HFF-Myc (cell line): ENCODE data around the gene CHRNE.

Experiments used
- DNase-seq: peaks from one replicate; pipeline ENCODE4 v3.0.0-alpha.2; 2011; ENCODE audit warnings: low read depth; ENCODE audit errors: extremely low read depth
- H3K4me3 ChIP-seq: replicated peaks from 2 replicates; pipeline ENCODE4 v1.5.1; 2011; ENCODE audit warnings: low read depth, mild to moderate bottlenecking, control low read depth, low read length
- TF ChIP-seq, protein P1 (sequence below): IDR thresholded peaks from 2 replicates; pipeline ENCODE4 v1.5.1; 2012; ENCODE audit warnings: mild to moderate bottlenecking, low read depth, low read length, control low read depth; ENCODE audit errors: missing control alignments

The CHRNE gene

DNA sequence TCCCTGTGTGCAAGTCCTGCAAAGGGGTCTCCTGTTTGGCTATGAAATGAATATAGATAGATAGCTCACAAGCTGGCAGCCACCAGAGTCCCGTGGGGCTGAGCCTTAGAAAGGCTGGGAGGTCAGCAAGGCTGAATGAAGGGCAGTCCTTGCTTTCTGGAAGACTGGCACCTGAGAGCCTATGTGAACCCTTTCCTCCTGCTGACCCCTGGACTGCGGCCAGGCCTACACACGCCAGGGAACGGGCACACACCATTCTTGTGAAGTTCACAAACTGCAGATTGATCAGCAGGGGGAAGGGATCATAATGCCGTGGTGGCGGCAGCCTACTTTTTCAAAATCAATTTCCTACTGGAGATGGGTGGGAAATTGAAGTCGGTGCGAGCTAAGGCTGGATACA lies 4.5 kb downstream of the CHRNE start:
- H3K4me3 ChIP-seq, result no peak overlapping the region
- TF ChIP-seq, protein P1, sequence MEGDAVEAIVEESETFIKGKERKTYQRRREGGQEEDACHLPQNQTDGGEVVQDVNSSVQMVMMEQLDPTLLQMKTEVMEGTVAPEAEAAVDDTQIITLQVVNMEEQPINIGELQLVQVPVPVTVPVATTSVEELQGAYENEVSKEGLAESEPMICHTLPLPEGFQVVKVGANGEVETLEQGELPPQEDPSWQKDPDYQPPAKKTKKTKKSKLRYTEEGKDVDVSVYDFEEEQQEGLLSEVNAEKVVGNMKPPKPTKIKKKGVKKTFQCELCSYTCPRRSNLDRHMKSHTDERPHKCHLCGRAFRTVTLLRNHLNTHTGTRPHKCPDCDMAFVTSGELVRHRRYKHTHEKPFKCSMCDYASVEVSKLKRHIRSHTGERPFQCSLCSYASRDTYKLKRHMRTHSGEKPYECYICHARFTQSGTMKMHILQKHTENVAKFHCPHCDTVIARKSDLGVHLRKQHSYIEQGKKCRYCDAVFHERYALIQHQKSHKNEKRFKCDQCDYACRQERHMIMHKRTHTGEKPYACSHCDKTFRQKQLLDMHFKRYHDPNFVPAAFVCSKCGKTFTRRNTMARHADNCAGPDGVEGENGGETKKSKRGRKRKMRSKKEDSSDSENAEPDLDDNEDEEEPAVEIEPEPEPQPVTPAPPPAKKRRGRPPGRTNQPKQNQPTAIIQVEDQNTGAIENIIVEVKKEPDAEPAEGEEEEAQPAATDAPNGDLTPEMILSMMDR, result no peak
- no peak for DNase-seq

DNA sequence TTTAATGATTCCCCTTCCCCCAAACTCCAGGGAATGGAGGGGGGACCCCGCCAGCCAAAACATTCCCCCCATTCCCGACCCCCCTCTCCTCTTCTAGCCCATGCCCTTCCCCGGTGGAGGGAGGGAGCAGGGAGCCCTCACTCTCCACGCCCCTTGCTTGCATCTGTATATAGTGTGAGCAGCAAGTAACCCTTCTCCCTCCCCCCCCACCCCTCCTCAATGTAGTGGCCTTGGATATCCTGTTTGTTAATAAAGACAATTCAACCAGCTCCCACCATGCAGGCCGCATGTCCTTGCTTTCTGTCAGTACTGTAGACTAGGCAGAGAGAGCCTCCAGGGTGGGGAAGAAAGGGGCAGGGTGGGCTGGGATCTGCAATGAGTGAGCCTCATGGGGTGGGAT lies 5.1 kb downstream of the CHRNE start:
- H3K4me3 ChIP-seq, result no peak overlapping the region
- TF ChIP-seq, protein P1, result no peak
- no peak for DNase-seq

DNA sequence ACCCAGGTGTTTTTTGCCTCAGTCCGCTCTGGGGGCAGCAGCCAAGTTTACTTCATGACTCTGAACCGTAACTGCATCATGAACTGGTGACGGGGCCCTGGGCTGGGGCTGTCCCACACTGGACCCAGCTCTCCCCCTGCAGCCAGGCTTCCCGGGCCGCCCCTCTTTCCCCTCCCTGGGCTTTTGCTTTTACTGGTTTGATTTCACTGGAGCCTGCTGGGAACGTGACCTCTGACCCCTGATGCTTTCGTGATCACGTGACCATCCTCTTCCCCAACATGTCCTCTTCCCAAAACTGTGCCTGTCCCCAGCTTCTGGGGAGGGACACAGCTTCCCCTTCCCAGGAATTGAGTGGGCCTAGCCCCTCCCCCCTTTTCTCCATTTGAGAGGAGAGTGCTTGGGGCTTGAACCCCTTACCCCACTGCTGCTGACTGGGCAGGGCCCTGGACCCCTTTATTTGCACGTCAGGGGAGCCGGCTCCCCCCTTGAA lies 5.7 kb downstream of the CHRNE start:
- no peak overlapping the region for H3K4me3 ChIP-seq
- no peak for DNase-seq
- TF ChIP-seq, protein P1, result no peak

DNA sequence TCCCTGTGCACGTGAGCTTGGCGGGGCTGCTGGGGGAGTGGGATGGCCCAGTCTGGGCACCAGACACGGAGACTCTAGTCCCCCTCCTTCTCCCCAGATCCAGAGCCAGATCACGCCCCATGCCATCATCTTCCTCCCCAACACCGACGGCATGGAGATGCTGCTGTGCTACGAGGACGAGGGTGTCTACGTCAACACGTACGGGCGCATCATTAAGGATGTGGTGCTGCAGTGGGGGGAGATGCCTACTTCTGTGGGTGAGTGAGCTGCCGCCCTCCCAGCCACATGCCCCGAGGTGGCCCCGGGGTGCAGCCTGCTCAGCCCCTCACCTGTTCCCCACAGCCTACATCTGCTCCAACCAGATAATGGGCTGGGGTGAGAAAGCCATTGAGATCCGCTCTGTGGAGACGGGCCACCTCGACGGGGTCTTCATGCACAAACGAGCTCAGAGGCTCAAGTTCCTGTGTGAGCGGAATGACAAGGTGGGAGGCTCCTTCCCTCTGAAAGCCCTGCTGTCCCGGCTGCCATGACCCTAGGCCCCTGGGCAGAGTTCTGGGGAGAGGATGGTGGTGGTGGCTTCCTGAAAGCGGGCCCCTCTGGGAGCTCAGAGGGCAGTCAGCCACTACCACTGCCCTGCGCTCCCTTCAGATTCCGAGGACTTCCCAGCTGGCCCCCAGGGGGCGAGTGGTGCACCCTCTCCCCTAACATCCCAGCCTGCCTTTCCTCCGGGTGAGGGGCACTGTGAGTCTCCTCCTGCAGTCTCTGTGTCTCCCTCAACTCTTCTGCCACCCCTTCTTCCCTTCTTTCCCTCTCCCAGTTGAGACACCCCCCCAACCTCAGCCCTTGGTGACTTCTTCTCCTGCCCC lies 6.3 kb downstream of the CHRNE start:
- DNase-seq, result no peak

DNA sequence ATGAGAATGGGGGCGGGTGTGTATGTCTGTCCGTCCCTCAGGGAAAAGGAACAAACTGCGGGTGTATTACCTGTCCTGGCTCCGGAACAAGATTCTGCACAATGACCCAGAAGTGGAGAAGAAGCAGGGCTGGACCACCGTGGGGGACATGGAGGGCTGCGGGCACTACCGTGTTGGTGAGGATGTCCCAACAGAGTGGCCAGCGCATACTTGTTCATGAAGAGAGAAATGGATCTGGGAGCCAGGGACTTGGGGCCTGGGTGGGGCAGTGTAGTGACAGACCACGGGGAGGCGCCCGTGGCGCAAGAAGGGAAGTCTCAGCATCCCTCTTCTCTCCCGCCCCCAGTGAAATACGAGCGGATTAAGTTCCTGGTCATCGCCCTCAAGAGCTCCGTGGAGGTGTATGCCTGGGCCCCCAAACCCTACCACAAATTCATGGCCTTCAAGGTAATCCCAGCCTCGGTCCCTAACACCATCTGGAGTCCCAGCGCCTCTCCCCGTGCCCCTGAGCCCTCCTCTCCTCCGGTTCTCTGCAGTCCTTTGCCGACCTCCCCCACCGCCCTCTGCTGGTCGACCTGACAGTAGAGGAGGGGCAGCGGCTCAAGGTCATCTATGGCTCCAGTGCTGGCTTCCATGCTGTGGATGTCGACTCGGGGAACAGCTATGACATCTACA lies 7.1 kb downstream of the CHRNE start:
- DNase-seq, result no peak
- TF ChIP-seq, protein P1, result no peak
- H3K4me3 ChIP-seq, result no peak overlapping the region

More for the DNA sequence above, 6.3 kb downstream of the CHRNE start:
- no peak overlapping the region for H3K4me3 ChIP-seq
- TF ChIP-seq, protein P1, result no peak

DNA sequence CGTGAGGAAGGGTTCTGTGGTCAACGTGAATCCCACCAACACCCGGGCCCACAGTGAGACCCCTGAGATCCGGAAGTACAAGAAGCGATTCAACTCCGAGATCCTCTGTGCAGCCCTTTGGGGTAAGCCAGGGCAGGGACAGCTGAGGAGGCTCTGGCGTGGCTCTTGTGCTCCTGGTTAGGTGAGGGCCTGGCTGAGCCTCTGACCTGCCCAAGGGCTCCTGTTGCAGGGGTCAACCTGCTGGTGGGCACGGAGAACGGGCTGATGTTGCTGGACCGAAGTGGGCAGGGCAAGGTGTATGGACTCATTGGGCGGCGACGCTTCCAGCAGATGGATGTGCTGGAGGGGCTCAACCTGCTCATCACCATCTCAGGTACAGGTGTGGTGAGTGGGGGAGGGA lies 7.8 kb downstream of the CHRNE start:
- TF ChIP-seq, protein P1, result no peak
- H3K4me3 ChIP-seq, result no peak overlapping the region
- DNase-seq, result no peak
